B cell (primary cell): ENCODE data around the gene HMX2. TPM values are rescaled to one million over a fixed set of nuclear protein-coding genes. Genes with fewer than 3 reads are reported as not detected.
A peak's percentile ranks its signal among the peaks of the same experiment; 100 is the strongest.

Source experiments
- ATAC-seq: fragments of 200-7000 bp; cut with Tn5 transposase; one replicate; pipeline ENCODE4 v1.10.0; 2021; ENCODE audit warnings: low read depth, mild to moderate bottlenecking, moderate number of reproducible peaks, moderate library complexity
- CTCF ChIA-PET: fragments of 350-600 bp; sonication (Branson Sonifier 250); formaldehyde crosslinking; loops from one replicate; lab custom pipeline; 2021; ENCODE audit warnings: antibody characterized with exemption, inconsistent platforms; lab: Charles Lee
- POLR2A ChIA-PET: fragments of 350-600 bp; sonication (Branson Sonifier 250); formaldehyde crosslinking; loops from one replicate; lab custom pipeline; 2021; ENCODE audit warnings: antibody characterized with exemption; lab: Charles Lee
- DNase-seq: peaks from one replicate; pipeline ENCODE4 v3.0.0; 2013
- H2AFZ ChIP-seq: 2 replicates; pipeline ENCODE4 v1.6.1; 2012; ENCODE audit warnings: mild to moderate bottlenecking, low read depth, low read length; ENCODE audit not compliant: insufficient read depth, poor library complexity, severe bottlenecking
- H3K27ac ChIP-seq, 2 donors: 1 replicate in 1 of 2; 2 replicates in 1 of 2; pipeline ENCODE4 v1.5.1; 2012 to 2013; ENCODE audit warnings: low read length in 2 of 2, mild to moderate bottlenecking in 2 of 2, moderate library complexity in 1 of 2
- H3K27me3 ChIP-seq, 4 experiments: fragments of 200-600 bp in 1 of 4; sonication (generic) in 1 of 4; replicated peaks in 1 of 4; 1 replicate in 2 of 4; 2 replicates in 2 of 4; pipeline versions ENCODE4 v1.6.1 to v1.7.0; 2013 to 2016; ENCODE audit warnings: low read length in 3 of 4, mild to moderate bottlenecking in 2 of 4, mixed read lengths in 1 of 4, moderate library complexity in 1 of 4; ENCODE audit not compliant: insufficient read depth in 4 of 4, control insufficient read depth in 3 of 4; ENCODE audit errors: control extremely low read depth in 1 of 4
- H3K36me3 ChIP-seq, 2 experiments: replicated peaks in 1 of 2; 1 replicate in 1 of 2; 2 replicates in 1 of 2; pipeline versions ENCODE4 v1.6.1 to v1.7.1; 2013; ENCODE audit warnings: low read length in 1 of 2; ENCODE audit not compliant: insufficient read depth in 2 of 2, control insufficient read depth in 1 of 2; ENCODE audit errors: control extremely low read depth in 1 of 2, extremely low read depth in 1 of 2
- H3K4me1 ChIP-seq, 2 donors: fragments of 200-600 bp in 1 of 2; sonication (generic) in 1 of 2; 1 replicate in 1 of 2; 2 replicates in 1 of 2; pipeline versions ENCODE4 v1.5.1 to v1.6.1; 2013 to 2017; ENCODE audit warnings: low read length in 2 of 2; ENCODE audit not compliant: control insufficient read depth in 2 of 2, insufficient read depth in 2 of 2
- H3K4me2 ChIP-seq: replicated peaks from 2 replicates; pipeline ENCODE3; 2012; ENCODE audit warnings: mild to moderate bottlenecking, low read depth, low read length; ENCODE audit not compliant: poor library complexity, severe bottlenecking
- H3K4me3 ChIP-seq, 5 experiments: fragments of 200-600 bp in 1 of 5; sonication (generic) in 1 of 5; 1 replicate in 3 of 5; 2 replicates in 2 of 5; pipeline versions ENCODE4 v1.5.1 to v1.7.0; 2011 to 2016; ENCODE audit warnings: low read length in 4 of 5, mild to moderate bottlenecking in 4 of 5, low read depth in 2 of 5, control low read depth in 1 of 5, moderate library complexity in 1 of 5; ENCODE audit not compliant: insufficient read depth in 1 of 5; ENCODE audit errors: control extremely low read depth in 1 of 5, extremely low read depth in 1 of 5
- H3K79me2 ChIP-seq: fragments of 200-600 bp; sonication (generic); one replicate; pipeline ENCODE4 v1.6.0; 2016; ENCODE audit warnings: low read length; ENCODE audit not compliant: control insufficient read depth, insufficient read depth
- H3K9ac ChIP-seq: fragments of 200-600 bp; sonication (generic); 2 replicates; pipeline ENCODE4 v1.6.1; 2017; ENCODE audit warnings: mild to moderate bottlenecking, low read length, moderate library complexity
- H3K9me3 ChIP-seq, 3 donors: one replicate each; pipeline versions ENCODE4 v1.6.1 to v1.7.1; 2013; ENCODE audit warnings: low read length in 2 of 3; ENCODE audit not compliant: control insufficient read depth in 2 of 3, insufficient read depth in 1 of 3; ENCODE audit errors: control extremely low read depth in 1 of 3
- H4K20me1 ChIP-seq: 2 replicates; pipeline ENCODE4 v1.6.0; 2012; ENCODE audit warnings: mild to moderate bottlenecking, low read length; ENCODE audit not compliant: insufficient read depth, control insufficient read depth, poor library complexity, severe bottlenecking
- H3K27ac Mint-ChIP-seq: one replicate; pipeline ENCODE4 v1.8.0; 2021; ENCODE audit warnings: mixed read lengths
- H3K27me3 Mint-ChIP-seq: one replicate; pipeline ENCODE4 v1.8.0; 2021; ENCODE audit warnings: mixed read lengths
- H3K4me1 Mint-ChIP-seq: one replicate; pipeline ENCODE4 v1.8.0; 2021; ENCODE audit warnings: mixed read lengths
- H3K4me3 Mint-ChIP-seq: one replicate; pipeline ENCODE4 v1.8.0; 2021; ENCODE audit warnings: mixed read lengths
- H3K9me3 Mint-ChIP-seq: one replicate; pipeline ENCODE4 v1.8.0; 2022; ENCODE audit warnings: mixed read lengths; ENCODE audit not compliant: insufficient read depth
- CTCF ChIP-seq: fragments of 200-600 bp; IDR thresholded peaks from one replicate; pipeline ENCODE4 v1.8.0; 2022; ENCODE audit warnings: antibody characterized with exemption, mild to moderate bottlenecking
- EZH2 ChIP-seq: IDR thresholded peaks from 2 replicates; pipeline ENCODE4 v1.6.1; 2012; ENCODE audit warnings: borderline replicate concordance, low read depth, mild to moderate bottlenecking, moderate library complexity, low read length; ENCODE audit not compliant: insufficient read depth, poor library complexity, severe bottlenecking
- WGBS: methylation state at CpG from one replicate; pipeline ENCODE4 v1.1.5; 2013; ENCODE audit warnings: missing lambda C conversion rate; ENCODE audit not compliant: insufficient coverage; 5-methylcytosine and 5-hydroxymethylcytosine counted together
- intact Hi-C: fragments of 100-400 bp; cut with micrococcal nuclease; formaldehyde crosslinking; loops from one replicate; pipeline ENCODE4 v1.10.0; 2022
- polyA plus RNA-seq: library from polyadenylated mRNA; depleted of rRNA; stranded (reverse); fragments of >200 nt; gene quantifications from 2 replicates; pipeline ENCODE4 v1.2.3, GENCODE V29; 2012
- total RNA-seq, 2 donors: library from RNA; stranded (reverse); fragments of 120-200 nt in 1 of 2; gene quantifications; 1 replicate in 1 of 2; 2 replicates in 1 of 2; pipeline versions ENCODE4 v1.2.3 to v1.2.4, GENCODE V29; 2013 to 2022

Gene HMX2
- total and polyA plus RNA-seq, 2 donors (not counting 1 experiment from before 2014, with no cell fraction given) = not detected

- Mint-ChIP-seq H3K27me3 (peaks cover 70% of the 10 kb centered on the region), H3K4me1 (peaks cover 41% of the 10 kb centered on the region), H3K27ac (no peak overlapping the region), H3K4me3 (no peak overlapping the region), H3K9me3 (no peaks in the 10 kb centered on the region)
- H3K27me3 ChIP-seq = peaks cover 6 to 97% (median 85%) of the 10 kb centered on the region in 4 experiments
- 7% methylated on average over 27 of the region's 29 CpGs for WGBS
- H3K4me2 ChIP-seq = no peak overlapping the region
- DNase-seq (peak; percentile 56), ATAC-seq (no peak)
- peaks cover 5% of the 10 kb centered on the region for H4K20me1 ChIP-seq
- TF ChIP-seq EZH2 (no peak), CTCF (no peak)
- POLR2A ChIA-PET = no interaction called here
- no peak overlapping the region for H3K4me3 ChIP-seq
- no peak overlapping the region for H3K9ac ChIP-seq
- CTCF ChIA-PET = interaction anchor here (1.5 to 3.9 kb wide), 2 partner anchors 11 to 13 kb away, joined by 3 to 22 read pairs; no protein-coding TSS in a partner anchor
- H3K9me3 ChIP-seq = peaks cover 1 to 93% (median 22%) of the 10 kb centered on the region in 3 donors
- intact Hi-C loops = no loop called here
- no peak overlapping the region for H3K27ac ChIP-seq
- H2AFZ ChIP-seq = no peak overlapping the region
- peaks cover 64 to 87% of the 10 kb centered on the region in 2 donors for H3K4me1 ChIP-seq
- H3K36me3 ChIP-seq = no peaks in the 10 kb centered on the region
- H3K79me2 ChIP-seq = no peaks in the 10 kb centered on the region
Measured at GRCh38 chr10:123144697-123145541, 3.0 kb upstream of the HMX2 start.

- H3K27me3 Mint-ChIP-seq = peaks cover 69% of the 10 kb centered on the region
- peak overlapping the region; percentile 5 for H3K4me3 Mint-ChIP-seq
- peak overlapping the region; percentile 59 for H3K27ac Mint-ChIP-seq
- DNase-seq = no peak
- ATAC-seq = no peak
- no peak overlapping the region for H3K27ac ChIP-seq
- peaks cover 1 to 93% (median 22%) of the 10 kb centered on the region in 3 donors for H3K9me3 ChIP-seq
- H3K4me2 ChIP-seq = peak overlapping the region; percentile 30
- H2AFZ ChIP-seq = no peak overlapping the region
- ChIA-PET CTCF (interaction anchor here (1.5 to 3.9 kb wide), 2 partner anchors 12 to 14 kb away, joined by 3 to 22 read pairs; no protein-coding TSS in a partner anchor), POLR2A (no interaction called here)
- no peaks in the 10 kb centered on the region for H3K36me3 ChIP-seq
- H3K4me1 Mint-ChIP-seq = peaks cover 45% of the 10 kb centered on the region
- peaks cover 66 to 86% of the 10 kb centered on the region in 2 donors for H3K4me1 ChIP-seq
- WGBS = 14% methylated on average over 10 of the region's 14 CpGs
- no peaks in the 10 kb centered on the region for H3K9me3 Mint-ChIP-seq
- intact Hi-C loops = no loop called here
- no peaks in the 10 kb centered on the region for H3K79me2 ChIP-seq
- H3K4me3 ChIP-seq = no peak overlapping the region
- TF ChIP-seq CTCF (no peak), EZH2 (no peak)
- H3K27me3 ChIP-seq = peaks cover 6 to 97% (median 84%) of the 10 kb centered on the region in 4 experiments
- H3K9ac ChIP-seq = no peak overlapping the region
- peaks cover 5% of the 10 kb centered on the region for H4K20me1 ChIP-seq
Measured at GRCh38 chr10:123145542-123146012, 2.4 kb upstream of the HMX2 start.
